ENCODE measurements around the gene PRR3. TPM values are rescaled to one million over a fixed set of nuclear protein-coding genes. Genes with fewer than 3 reads are reported as not detected.

The PRR3 gene
- total and polyA plus RNA-seq, 2 of the 13 experiments (the other 11 are each of a cell fraction or from before 2014, with no cell fraction given) = 14.6 to 21.2 TPM

- TF ChIP-seq, protein P1, sequence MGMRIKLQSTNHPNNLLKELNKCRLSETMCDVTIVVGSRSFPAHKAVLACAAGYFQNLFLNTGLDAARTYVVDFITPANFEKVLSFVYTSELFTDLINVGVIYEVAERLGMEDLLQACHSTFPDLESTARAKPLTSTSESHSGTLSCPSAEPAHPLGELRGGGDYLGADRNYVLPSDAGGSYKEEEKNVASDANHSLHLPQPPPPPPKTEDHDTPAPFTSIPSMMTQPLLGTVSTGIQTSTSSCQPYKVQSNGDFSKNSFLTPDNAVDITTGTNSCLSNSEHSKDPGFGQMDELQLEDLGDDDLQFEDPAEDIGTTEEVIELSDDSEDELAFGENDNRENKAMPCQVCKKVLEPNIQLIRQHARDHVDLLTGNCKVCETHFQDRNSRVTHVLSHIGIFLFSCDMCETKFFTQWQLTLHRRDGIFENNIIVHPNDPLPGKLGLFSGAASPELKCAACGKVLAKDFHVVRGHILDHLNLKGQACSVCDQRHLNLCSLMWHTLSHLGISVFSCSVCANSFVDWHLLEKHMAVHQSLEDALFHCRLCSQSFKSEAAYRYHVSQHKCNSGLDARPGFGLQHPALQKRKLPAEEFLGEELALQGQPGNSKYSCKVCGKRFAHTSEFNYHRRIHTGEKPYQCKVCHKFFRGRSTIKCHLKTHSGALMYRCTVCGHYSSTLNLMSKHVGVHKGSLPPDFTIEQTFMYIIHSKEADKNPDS (CRISPR knock-in tag; IDR thresholded peaks at IDR 0.05) = 0 out of 2 replicates have a peak, but pooled peaks have one; percentile 23
- TF ChIP-seq ZNF800 (CRISPR knock-in tag; IDR thresholded peaks at IDR 0.05) (no peak), ZBTB38 (CRISPR knock-in tag; IDR thresholded peaks at IDR 0.05) (peak; percentile 87), ZNF10 (CRISPR knock-in tag; IDR thresholded peaks at IDR 0.05; ENCODE audit: borderline replicate concordance, low read depth) (no peak), HCFC1 (IDR thresholded peaks at IDR 0.05; ENCODE audit: low read depth, low read length) (peak; percentile 53; the same call in 1 of the 2 replicates), ZNF44 (CRISPR knock-in tag; IDR thresholded peaks at IDR 0.05) (peak; percentile 90), ZNF589 (CRISPR knock-in tag; conservative IDR thresholded peaks at IDR 0.05) (peak; percentile 89; the same call in 1 of the 2 replicates), CCDC6 (CRISPR knock-in tag; IDR thresholded peaks at IDR 0.05) (peak; percentile 83), MNT (IDR thresholded peaks at IDR 0.05) (peak; percentile 55), GTF3A (CRISPR knock-in tag; conservative IDR thresholded peaks at IDR 0.05) (peak; percentile 90; the same call in 1 of the 2 replicates)
- TF ChIP-seq, protein P2, sequence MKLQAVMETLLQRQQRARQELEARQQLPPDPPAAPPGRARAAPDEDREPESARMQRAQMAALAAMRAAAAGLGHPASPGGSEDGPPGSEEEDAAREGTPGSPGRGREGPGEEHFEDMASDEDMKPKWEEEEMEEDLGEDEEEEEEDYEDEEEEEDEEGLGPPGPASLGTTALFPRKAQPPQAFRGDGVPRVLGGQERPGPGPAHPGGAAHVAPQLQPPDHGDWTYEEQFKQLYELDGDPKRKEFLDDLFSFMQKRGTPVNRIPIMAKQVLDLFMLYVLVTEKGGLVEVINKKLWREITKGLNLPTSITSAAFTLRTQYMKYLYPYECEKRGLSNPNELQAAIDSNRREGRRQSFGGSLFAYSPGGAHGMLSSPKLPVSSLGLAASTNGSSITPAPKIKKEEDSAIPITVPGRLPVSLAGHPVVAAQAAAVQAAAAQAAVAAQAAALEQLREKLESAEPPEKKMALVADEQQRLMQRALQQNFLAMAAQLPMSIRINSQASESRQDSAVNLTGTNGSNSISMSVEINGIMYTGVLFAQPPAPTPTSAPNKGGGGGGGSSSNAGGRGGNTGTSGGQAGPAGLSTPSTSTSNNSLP (IDR thresholded peaks at IDR 0.05; ENCODE audit: low read depth, low read length) = no peak; the same call in 1 of the 2 replicates
- TF ChIP-seq, protein P3, sequence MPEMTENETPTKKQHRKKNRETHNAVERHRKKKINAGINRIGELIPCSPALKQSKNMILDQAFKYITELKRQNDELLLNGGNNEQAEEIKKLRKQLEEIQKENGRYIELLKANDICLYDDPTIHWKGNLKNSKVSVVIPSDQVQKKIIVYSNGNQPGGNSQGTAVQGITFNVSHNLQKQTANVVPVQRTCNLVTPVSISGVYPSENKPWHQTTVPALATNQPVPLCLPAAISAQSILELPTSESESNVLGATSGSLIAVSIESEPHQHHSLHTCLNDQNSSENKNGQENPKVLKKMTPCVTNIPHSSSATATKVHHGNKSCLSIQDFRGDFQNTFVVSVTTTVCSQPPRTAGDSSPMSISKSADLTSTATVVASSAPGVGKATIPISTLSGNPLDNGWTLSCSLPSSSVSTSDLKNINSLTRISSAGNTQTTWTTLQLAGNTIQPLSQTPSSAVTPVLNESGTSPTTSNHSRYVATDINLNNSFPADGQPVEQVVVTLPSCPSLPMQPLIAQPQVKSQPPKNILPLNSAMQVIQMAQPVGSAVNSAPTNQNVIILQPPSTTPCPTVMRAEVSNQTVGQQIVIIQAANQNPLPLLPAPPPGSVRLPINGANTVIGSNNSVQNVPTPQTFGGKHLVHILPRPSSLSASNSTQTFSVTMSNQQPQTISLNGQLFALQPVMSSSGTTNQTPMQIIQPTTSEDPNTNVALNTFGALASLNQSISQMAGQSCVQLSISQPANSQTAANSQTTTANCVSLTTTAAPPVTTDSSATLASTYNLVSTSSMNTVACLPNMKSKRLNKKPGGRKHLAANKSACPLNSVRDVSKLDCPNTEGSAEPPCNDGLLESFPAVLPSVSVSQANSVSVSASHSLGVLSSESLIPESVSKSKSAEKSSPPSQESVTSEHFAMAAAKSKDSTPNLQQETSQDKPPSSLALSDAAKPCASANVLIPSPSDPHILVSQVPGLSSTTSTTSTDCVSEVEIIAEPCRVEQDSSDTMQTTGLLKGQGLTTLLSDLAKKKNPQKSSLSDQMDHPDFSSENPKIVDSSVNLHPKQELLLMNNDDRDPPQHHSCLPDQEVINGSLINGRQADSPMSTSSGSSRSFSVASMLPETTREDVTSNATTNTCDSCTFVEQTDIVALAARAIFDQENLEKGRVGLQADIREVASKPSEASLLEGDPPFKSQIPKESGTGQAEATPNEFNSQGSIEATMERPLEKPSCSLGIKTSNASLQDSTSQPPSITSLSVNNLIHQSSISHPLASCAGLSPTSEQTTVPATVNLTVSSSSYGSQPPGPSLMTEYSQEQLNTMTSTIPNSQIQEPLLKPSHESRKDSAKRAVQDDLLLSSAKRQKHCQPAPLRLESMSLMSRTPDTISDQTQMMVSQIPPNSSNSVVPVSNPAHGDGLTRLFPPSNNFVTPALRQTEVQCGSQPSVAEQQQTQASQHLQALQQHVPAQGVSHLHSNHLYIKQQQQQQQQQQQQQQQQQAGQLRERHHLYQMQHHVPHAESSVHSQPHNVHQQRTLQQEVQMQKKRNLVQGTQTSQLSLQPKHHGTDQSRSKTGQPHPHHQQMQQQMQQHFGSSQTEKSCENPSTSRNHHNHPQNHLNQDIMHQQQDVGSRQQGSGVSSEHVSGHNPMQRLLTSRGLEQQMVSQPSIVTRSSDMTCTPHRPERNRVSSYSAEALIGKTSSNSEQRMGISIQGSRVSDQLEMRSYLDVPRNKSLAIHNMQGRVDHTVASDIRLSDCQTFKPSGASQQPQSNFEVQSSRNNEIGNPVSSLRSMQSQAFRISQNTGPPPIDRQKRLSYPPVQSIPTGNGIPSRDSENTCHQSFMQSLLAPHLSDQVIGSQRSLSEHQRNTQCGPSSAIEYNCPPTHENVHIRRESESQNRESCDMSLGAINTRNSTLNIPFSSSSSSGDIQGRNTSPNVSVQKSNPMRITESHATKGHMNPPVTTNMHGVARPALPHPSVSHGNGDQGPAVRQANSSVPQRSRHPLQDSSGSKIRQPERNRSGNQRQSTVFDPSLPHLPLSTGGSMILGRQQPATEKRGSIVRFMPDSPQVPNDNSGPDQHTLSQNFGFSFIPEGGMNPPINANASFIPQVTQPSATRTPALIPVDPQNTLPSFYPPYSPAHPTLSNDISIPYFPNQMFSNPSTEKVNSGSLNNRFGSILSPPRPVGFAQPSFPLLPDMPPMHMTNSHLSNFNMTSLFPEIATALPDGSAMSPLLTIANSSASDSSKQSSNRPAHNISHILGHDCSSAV (CRISPR knock-in tag; IDR thresholded peaks at IDR 0.05; ENCODE audit: borderline replicate concordance) = peak; percentile 72; the same call in 1 of the 2 replicates
Observed at GRCh38 chr6:30556906-30557682, at the start of gene PRR3 (continued).
